ENCODE measurements around the gene VAT1L. TPM values are rescaled to one million over a fixed set of nuclear protein-coding genes. Genes with fewer than 3 reads are reported as not detected.
A peak's percentile ranks its signal among the peaks of the same experiment; 100 is the strongest.

VAT1L gene
- total RNA-seq, 1 experiment from 2014 or later: not detected

GRCh38 chr16:77885571-77886295 is 97.4 kb downstream of the VAT1L start:
- in situ Hi-C loops (cut with HindIII; ENCODE audit: low pct_unique_long_range_greater_than_20kb, low sequenced_read_pairs): no loop called here
- DNase-seq (ENCODE audit: low read depth): no peak

- no peak for DNase-seq (ENCODE audit: low read depth)
- in situ Hi-C loops (cut with HindIII; ENCODE audit: low pct_unique_long_range_greater_than_20kb, low sequenced_read_pairs): no loop called here
Observed at GRCh38 chr16:77888871-77889270, 100.5 kb downstream of the VAT1L start.

GRCh38 chr16:77890075-77890474 is 101.7 kb downstream of the VAT1L start:
- DNase-seq (ENCODE audit: low read depth): no peak
- in situ Hi-C loops (cut with HindIII; ENCODE audit: low pct_unique_long_range_greater_than_20kb, low sequenced_read_pairs): no loop called here

GRCh38 chr16:77894162-77894561 is 105.8 kb downstream of the VAT1L start:
- in situ Hi-C loops (cut with HindIII; ENCODE audit: low pct_unique_long_range_greater_than_20kb, low sequenced_read_pairs): no loop called here
- no peak for DNase-seq (ENCODE audit: low read depth)

GRCh38 chr16:77895962-77896361 is 107.6 kb downstream of the VAT1L start:
- no peak for DNase-seq (ENCODE audit: low read depth)
- in situ Hi-C loops (cut with HindIII; ENCODE audit: low pct_unique_long_range_greater_than_20kb, low sequenced_read_pairs): no loop called here

GRCh38 chr16:77896415-77897128 is 108.2 kb downstream of the VAT1L start:
- in situ Hi-C loops (cut with HindIII; ENCODE audit: low pct_unique_long_range_greater_than_20kb, low sequenced_read_pairs): no loop called here
- no peak for DNase-seq (ENCODE audit: low read depth)

GRCh38 chr16:77897129-77897437 is 108.7 kb downstream of the VAT1L start:
- no peak for DNase-seq (ENCODE audit: low read depth)

GRCh38 chr16:77897831-77898605 is 109.7 kb downstream of the VAT1L start:
- no peak for DNase-seq (ENCODE audit: low read depth)
- in situ Hi-C loops (cut with HindIII; ENCODE audit: low pct_unique_long_range_greater_than_20kb, low sequenced_read_pairs): no loop called here

More at GRCh38 chr16:77897129-77897437, 108.7 kb downstream of the VAT1L start:
- in situ Hi-C loops (cut with HindIII; ENCODE audit: low pct_unique_long_range_greater_than_20kb, low sequenced_read_pairs): no loop called here

- in situ Hi-C loops (cut with HindIII; ENCODE audit: low pct_unique_long_range_greater_than_20kb, low sequenced_read_pairs): no loop called here
- peak; percentile 57 for DNase-seq (ENCODE audit: low read depth)
Observed at GRCh38 chr16:77898671-77899211, 110.4 kb downstream of the VAT1L start.

GRCh38 chr16:77899416-77899815 is 111.1 kb downstream of the VAT1L start:
- in situ Hi-C loops (cut with HindIII; ENCODE audit: low pct_unique_long_range_greater_than_20kb, low sequenced_read_pairs): no loop called here
- DNase-seq (ENCODE audit: low read depth): no peak

- in situ Hi-C loops (cut with HindIII; ENCODE audit: low pct_unique_long_range_greater_than_20kb, low sequenced_read_pairs): no loop called here
- peak; percentile 28 for DNase-seq (ENCODE audit: low read depth)
Observed at GRCh38 chr16:77905374-77905920, 117.1 kb downstream of the VAT1L start.

GRCh38 chr16:77910021-77910420 is 121.7 kb downstream of the VAT1L start:
- in situ Hi-C loops (cut with HindIII; ENCODE audit: low pct_unique_long_range_greater_than_20kb, low sequenced_read_pairs): no loop called here
- no peak for DNase-seq (ENCODE audit: low read depth)

- no peak for DNase-seq (ENCODE audit: low read depth)
- in situ Hi-C loops (cut with HindIII; ENCODE audit: low pct_unique_long_range_greater_than_20kb, low sequenced_read_pairs): no loop called here
Observed at GRCh38 chr16:77912617-77913016, 124.3 kb downstream of the VAT1L start.

- no peak for DNase-seq (ENCODE audit: low read depth)
- in situ Hi-C loops (cut with HindIII; ENCODE audit: low pct_unique_long_range_greater_than_20kb, low sequenced_read_pairs): no loop called here
Observed at GRCh38 chr16:77913738-77914253, 125.4 kb downstream of the VAT1L start.

GRCh38 chr16:77916111-77916510 is 127.7 kb downstream of the VAT1L start:
- no peak for DNase-seq (ENCODE audit: low read depth)
- in situ Hi-C loops (cut with HindIII; ENCODE audit: low pct_unique_long_range_greater_than_20kb, low sequenced_read_pairs): no loop called here

- in situ Hi-C loops (cut with HindIII; ENCODE audit: low pct_unique_long_range_greater_than_20kb, low sequenced_read_pairs): no loop called here
- DNase-seq (ENCODE audit: low read depth): no peak
Observed at GRCh38 chr16:77917971-77918370, 129.6 kb downstream of the VAT1L start.

GRCh38 chr16:77918809-77919707 is 130.7 kb downstream of the VAT1L start:
- no peak for DNase-seq (ENCODE audit: low read depth)
- in situ Hi-C loops (cut with HindIII; ENCODE audit: low pct_unique_long_range_greater_than_20kb, low sequenced_read_pairs): no loop called here

Data from Caki2 (cell line).